IMR-90 (cell line): ENCODE measurements around the gene LETM1. TPM values are rescaled to one million over a fixed set of nuclear protein-coding genes. Genes with fewer than 3 reads are reported as not detected.

Experiments
- ATAC-seq: fragments of 200-7000 bp; cut with Tn5 transposase; 2 replicates; pipeline ENCODE4 v1.9.1; 2020; ENCODE audit warnings: low read depth, mild to moderate bottlenecking, moderate library complexity
- BruUV-seq: library from RNA; stranded (reverse); fragments of 400-500 nt; replicated peaks from 2 replicates; lab custom pipeline; 2021; lab: Mats Ljungman, UMichigan
- CTCF ChIA-PET: fragments of 300-600 bp; formaldehyde crosslinking; extraction: SDS; loops from one replicate; lab custom pipeline; 2021; ENCODE audit warnings: antibody characterized with exemption; lab: Yijun Ruan, JAX
- POLR2A ChIA-PET: fragments of 300-600 bp; sonication (Branson Sonifier 250); formaldehyde crosslinking; loops from one replicate; lab custom pipeline; 2022; ENCODE audit warnings: antibody characterized with exemption; ENCODE audit not compliant: unreplicated experiment; lab: Charles Lee
- DNase-seq: peaks from one replicate; pipeline ENCODE4 v3.0.0; 2013
- H2AFZ ChIP-seq: replicated peaks from 2 replicates; pipeline ENCODE3; 2013; ENCODE audit warnings: low read length, mild to moderate bottlenecking; ENCODE audit not compliant: poor library complexity
- H2AK5ac ChIP-seq: 2 replicates; pipeline ENCODE4 v1.6.1; 2013; ENCODE audit warnings: low read depth, low read length, inconsistent platforms
- H2AK9ac ChIP-seq: replicated peaks from 2 replicates; pipeline ENCODE3; 2013; ENCODE audit warnings: mild to moderate bottlenecking, low read depth, low read length, moderate library complexity; ENCODE audit not compliant: poor library complexity
- H2BK120ac ChIP-seq: 2 replicates; pipeline ENCODE4 v1.6.1; 2013; ENCODE audit warnings: low read depth, low read length, inconsistent platforms
- H2BK15ac ChIP-seq: 3 replicates; pipeline ENCODE4 v1.6.1; 2013; ENCODE audit warnings: low read depth, low read length, inconsistent platforms
- H2BK20ac ChIP-seq: 2 replicates; pipeline ENCODE4 v1.6.1; 2013; ENCODE audit warnings: low read depth, mild to moderate bottlenecking, inconsistent platforms, low read length, moderate library complexity
- H2BK5ac ChIP-seq: 2 replicates; pipeline ENCODE4 v1.6.1; 2013; ENCODE audit warnings: mild to moderate bottlenecking, low read depth, low read length, inconsistent platforms; ENCODE audit not compliant: poor library complexity, severe bottlenecking
- H3K14ac ChIP-seq: replicated peaks from 2 replicates; pipeline ENCODE4 v1.6.1; 2013; ENCODE audit warnings: low read depth, low read length, inconsistent platforms
- H3K18ac ChIP-seq: 2 replicates; pipeline ENCODE4 v1.6.1; 2013; ENCODE audit warnings: low read depth, low read length, control low read depth
- H3K23ac ChIP-seq: 2 replicates; pipeline ENCODE4 v1.6.1; 2013; ENCODE audit warnings: low read depth, low read length, inconsistent platforms
- H3K27ac ChIP-seq: 2 replicates; pipeline ENCODE4 v1.5.1; 2013; ENCODE audit warnings: mild to moderate bottlenecking, control low read depth, low read length; ENCODE audit not compliant: insufficient read depth
- H3K27me3 ChIP-seq: 2 replicates; pipeline ENCODE4 v1.6.1; 2013; ENCODE audit warnings: low read length; ENCODE audit not compliant: control insufficient read depth, insufficient read depth
- H3K36me3 ChIP-seq: 2 replicates; pipeline ENCODE4 v1.6.1; 2013; ENCODE audit warnings: low read length, mixed read lengths; ENCODE audit not compliant: control insufficient read depth, insufficient read depth
- H3K4ac ChIP-seq: 2 replicates; pipeline ENCODE4 v1.6.1; 2013; ENCODE audit warnings: low read depth, low read length, inconsistent platforms
- H3K4me1 ChIP-seq: 2 replicates; pipeline ENCODE4 v1.6.1; 2013; ENCODE audit warnings: low read length, mixed read lengths; ENCODE audit not compliant: control insufficient read depth, insufficient read depth
- H3K4me2 ChIP-seq: 2 replicates; pipeline ENCODE4 v1.6.1; 2013; ENCODE audit warnings: low read depth, mild to moderate bottlenecking, control low read depth, low read length, moderate library complexity
- H3K4me3 ChIP-seq: 2 replicates; pipeline ENCODE4 v1.5.1; 2013; ENCODE audit warnings: low read depth, mild to moderate bottlenecking, control low read depth, low read length, moderate library complexity; ENCODE audit not compliant: insufficient read depth
- H3K56ac ChIP-seq: 2 replicates; pipeline ENCODE4 v1.6.1; 2013; ENCODE audit warnings: low read length, inconsistent platforms; ENCODE audit not compliant: insufficient read depth; ENCODE audit errors: extremely low read depth
- H3K79me1 ChIP-seq, 2 experiments: 2 replicates each; pipeline ENCODE4 v1.6.1; 2013; ENCODE audit warnings: low read length in 2 of 2, inconsistent platforms in 1 of 2, low read depth in 1 of 2
- H3K9ac ChIP-seq: 2 replicates; pipeline ENCODE4 v1.6.1; 2013; ENCODE audit warnings: low read depth, low read length, control low read depth
- H3K9me1 ChIP-seq: 2 replicates; pipeline ENCODE4 v1.6.1; 2013; ENCODE audit warnings: low read length, inconsistent platforms; ENCODE audit not compliant: insufficient read depth
- H3K9me3 ChIP-seq: 2 replicates; pipeline ENCODE4 v1.6.1; 2013; ENCODE audit warnings: low read length; ENCODE audit not compliant: control insufficient read depth, insufficient read depth
- H4K20me1 ChIP-seq: 2 replicates; pipeline ENCODE4 v1.6.1; 2013; ENCODE audit warnings: low read length, inconsistent platforms; ENCODE audit not compliant: insufficient read depth
- H4K5ac ChIP-seq: 2 replicates; pipeline ENCODE4 v1.6.1; 2013; ENCODE audit warnings: mild to moderate bottlenecking, low read depth, low read length, control low read depth
- H4K8ac ChIP-seq, 2 experiments: 2 replicates each; pipeline ENCODE4 v1.6.1; 2013; ENCODE audit warnings: low read depth in 2 of 2, low read length in 2 of 2, control low read depth in 1 of 2, inconsistent platforms in 1 of 2
- H4K91ac ChIP-seq: 2 replicates; pipeline ENCODE4 v1.6.1; 2013; ENCODE audit warnings: low read depth, low read length, inconsistent platforms; ENCODE audit not compliant: insufficient read depth
- CHD1 ChIP-seq: IDR thresholded peaks from 2 replicates; pipeline ENCODE4 v1.6.1; 2012; ENCODE audit warnings: low read depth, low read length, improper control_type of control experiment
- FOS ChIP-seq: fragments of 150-350 bp; IDR thresholded peaks from 2 replicates; pipeline ENCODE4 v1.6.1; 2016; ENCODE audit warnings: low read depth, low read length
- RAD21 ChIP-seq: IDR thresholded peaks from 2 replicates; pipeline ENCODE4 v1.6.1; 2012; ENCODE audit warnings: low read length, improper control_type of control experiment
- RCOR1 ChIP-seq: IDR thresholded peaks from 2 replicates; pipeline ENCODE4 v1.6.1; 2012; ENCODE audit warnings: mild to moderate bottlenecking, low read length, improper control_type of control experiment; ENCODE audit not compliant: insufficient replicate concordance
- SMC3 ChIP-seq: fragments of 150-350 bp; IDR thresholded peaks from 2 replicates; pipeline ENCODE4 v1.6.1; 2016; ENCODE audit warnings: low read depth, mild to moderate bottlenecking, antibody characterized with exemption, low read length, moderate library complexity
- USF2 ChIP-seq: fragments of 150-350 bp; IDR thresholded peaks from 2 replicates; pipeline ENCODE4 v1.6.1; 2017; ENCODE audit warnings: mild to moderate bottlenecking, antibody characterized with exemption, low read length, low read depth
- WGBS, 2 experiments: methylation state at CpG; one replicate each; pipeline versions ENCODE4 v1.1.5 to v1.1.7; 2013; ENCODE audit warnings: missing lambda C conversion rate in 2 of 2; ENCODE audit not compliant: insufficient read length in 1 of 2; ENCODE audit errors: extremely low coverage in 2 of 2; 5-methylcytosine and 5-hydroxymethylcytosine counted together
- dilution Hi-C: fragments of 300-500 bp; cut with HindIII; formaldehyde crosslinking; loops from one replicate; pipeline ENCODE4 v1.14.3; 2018; ENCODE audit warnings: low sequenced_read_pairs; ENCODE audit not compliant: unreplicated experiment
- in situ Hi-C: fragments of 300-500 bp; cut with MboI; formaldehyde crosslinking; loops from 3 replicates; pipeline ENCODE4 v1.14.3; 2019; ENCODE audit warnings: low sequenced_read_pairs, inconsistent platforms, mixed read lengths
- intact Hi-C: fragments of 100-400 bp; cut with micrococcal nuclease; formaldehyde crosslinking; loops from 2 replicates; pipeline ENCODE4 v1.10.0; 2022
- polyA plus RNA-seq, 3 experiments: library from polyadenylated mRNA; depleted of rRNA; stranded (reverse); fragments of >200 nt; gene quantifications; 2 replicates each; pipeline ENCODE4 v1.2.3, GENCODE V29; 2012; ENCODE audit warnings: low replicate concordance in 1 of 3
- total RNA-seq: library from RNA; depleted of rRNA; stranded (reverse); fragments of >200 nt; gene quantifications from 2 replicates; pipeline ENCODE4 v1.2.3, GENCODE V29; 2012

LETM1 gene
- total and polyA plus RNA-seq, 2 of the 4 experiments (the other 2 are of a cell fraction): 25.0 to 49.3 TPM

- H3K79me1 ChIP-seq: peaks cover 2 to 24% of the 10 kb centered on the region in 2 experiments; a peak in 2 of 4 replicates
- H2BK120ac ChIP-seq: no peak overlapping the region
- peak overlapping the region; percentile 60; the same call in 1 of the 2 replicates for H3K9ac ChIP-seq
- no peaks in the 10 kb centered on the region for H3K9me3 ChIP-seq
- TF ChIP-seq RAD21 (no peak), FOS (no peak), CHD1 (no peak), RCOR1 (no peak), USF2 (no peak), SMC3 (no peak)
- no peak overlapping the region for H3K18ac ChIP-seq
- no peak overlapping the region for H3K4me2 ChIP-seq
- WGBS, 2 experiments: 1% methylated on average over 43 of the region's 79 CpGs; no CpG with 5 or more reads in 1 of the 2 experiments
- ChIA-PET POLR2A (no interaction called here), CTCF (no interaction called here)
- no peak overlapping the region for H3K14ac ChIP-seq
- H3K27me3 ChIP-seq: peaks cover under 1% of the 10 kb centered on the region; the same call in 1 of the 2 replicates
- peaks cover 17% of the 10 kb centered on the region for H4K20me1 ChIP-seq
- H2AK5ac ChIP-seq: no peak overlapping the region
- H3K4me3 ChIP-seq: peak overlapping the region; percentile 96
- H4K5ac ChIP-seq: no peak overlapping the region
- no peak overlapping the region for H3K23ac ChIP-seq
- ATAC-seq (peak; percentile 21), DNase-seq (no peak)
- H3K4me1 ChIP-seq: peaks cover 14% of the 10 kb centered on the region
- in situ Hi-C loops: no loop called here
- no peak overlapping the region; a peak in 2 of 4 replicates for H4K8ac ChIP-seq
- H2BK20ac ChIP-seq: no peak overlapping the region
- peak overlapping the region; percentile 91 for H3K27ac ChIP-seq
- no peak overlapping the region; the same call in 1 of the 2 replicates for H4K91ac ChIP-seq
- H2AK9ac ChIP-seq: peak overlapping the region; percentile 49
- dilution Hi-C loops: no loop called here
- H3K9me1 ChIP-seq: peaks cover 9% of the 10 kb centered on the region
- H2AFZ ChIP-seq: peak overlapping the region; percentile 79
- no peaks in the 10 kb centered on the region for H3K36me3 ChIP-seq
- H3K56ac ChIP-seq: no peak overlapping the region
- intact Hi-C loops: loop anchor here (2.0 kb wide), 2 partner anchors 15 to 27 kb away; partner anchors contain the start of gene LETM1
- no TSS peak for BruUV-seq
- H3K4ac ChIP-seq: no peak overlapping the region; the same call in 1 of the 2 replicates
- peak overlapping the region; percentile 89 for H2BK5ac ChIP-seq
- no peak overlapping the region for H2BK15ac ChIP-seq
These were observed 15.6 kb upstream of the LETM1 start for GRCh38 chr4:1871471-1872021.
